Hindlimb muscle (tissue), 1 donor: ENCODE data around the gene RNASE1. TPM values are rescaled to one million over a fixed set of nuclear protein-coding genes. Genes with fewer than 3 reads are reported as not detected.
"Not testable (repeated sequence)": the region's sequence is repeated elsewhere in the genome, so short reads cannot be mapped to it uniquely, and the experiment has no call there.

Experiments used
- DNase-seq: peaks from one replicate; pipeline ENCODE4 v3.0.0-alpha.2; 2013
- polyA plus RNA-seq: library from polyadenylated mRNA; unstranded; fragments of 120-200 nt; gene quantifications from one replicate; pipeline ENCODE4 v1.2.1, GENCODE V29; 2013; ENCODE audit not compliant: insufficient read length

Gene RNASE1
- polyA plus RNA-seq, 1 donor: 192 TPM

- DNase-seq: no peak
These were observed 33.2 kb downstream of the RNASE1 start for GRCh38 chr14:20769421-20769820.

DNA sequence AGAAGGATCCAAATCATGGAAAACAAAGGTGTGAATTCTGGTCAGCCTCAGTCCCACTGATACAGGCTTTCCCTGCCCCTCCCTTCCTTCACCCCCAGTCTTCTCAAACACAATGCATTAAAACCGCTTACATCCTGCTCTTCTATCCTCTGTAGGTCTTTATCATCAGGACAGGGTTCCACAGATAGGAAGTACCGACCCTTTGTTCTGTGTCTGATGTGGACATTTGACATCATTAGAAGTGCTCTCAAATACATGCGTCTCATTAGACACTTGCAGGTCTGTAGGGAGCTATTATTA, 34.1 kb downstream of the RNASE1 start:
- no peak for DNase-seq

GRCh38 chr14:20760950-20761349, 41.7 kb downstream of the RNASE1 start:
- DNase-seq: no peak

DNA sequence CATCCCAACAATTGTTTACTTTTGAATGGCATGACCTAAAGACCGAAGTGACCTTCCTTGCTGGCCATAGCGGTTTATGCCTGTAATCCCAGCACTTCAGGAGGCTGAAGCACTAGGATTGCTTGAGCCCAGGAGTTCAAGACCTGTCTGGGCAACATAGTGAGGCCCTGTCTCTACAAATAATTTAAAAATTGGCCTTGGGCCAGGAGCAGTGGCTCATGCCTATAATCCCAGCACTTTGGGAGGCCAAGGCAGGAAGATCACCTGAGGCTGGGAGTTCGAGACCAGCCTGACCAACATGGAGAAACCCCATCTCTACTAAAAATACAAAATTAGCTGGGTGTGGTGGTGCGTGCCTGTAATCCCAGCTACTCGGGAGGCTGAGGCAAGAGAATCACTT, 43.2 kb downstream of the RNASE1 start:
- DNase-seq: not testable (repeated sequence)

- DNase-seq: no peak
These were observed 44.7 kb downstream of the RNASE1 start for GRCh38 chr14:20757965-20758364.

DNA sequence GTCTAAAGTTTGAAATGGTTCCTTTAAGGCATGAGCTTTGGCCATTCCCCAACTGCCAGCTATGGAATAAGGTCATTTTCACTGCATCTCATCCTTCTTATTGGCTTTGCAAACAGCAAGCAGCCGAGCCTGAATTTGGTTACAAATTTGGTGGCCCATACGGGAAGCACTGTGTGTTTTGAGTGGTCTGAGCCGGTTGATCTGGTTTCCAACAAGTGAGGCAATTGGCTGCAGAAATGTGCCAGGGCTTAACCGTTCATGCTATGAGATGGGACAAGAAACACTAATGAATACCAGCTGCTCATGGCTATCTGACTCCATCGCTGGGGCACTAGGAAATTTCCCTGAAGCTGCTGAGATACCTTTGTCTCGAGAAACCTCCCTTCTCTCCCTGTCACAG, 47.6 kb downstream of the RNASE1 start:
- no peak for DNase-seq

DNA sequence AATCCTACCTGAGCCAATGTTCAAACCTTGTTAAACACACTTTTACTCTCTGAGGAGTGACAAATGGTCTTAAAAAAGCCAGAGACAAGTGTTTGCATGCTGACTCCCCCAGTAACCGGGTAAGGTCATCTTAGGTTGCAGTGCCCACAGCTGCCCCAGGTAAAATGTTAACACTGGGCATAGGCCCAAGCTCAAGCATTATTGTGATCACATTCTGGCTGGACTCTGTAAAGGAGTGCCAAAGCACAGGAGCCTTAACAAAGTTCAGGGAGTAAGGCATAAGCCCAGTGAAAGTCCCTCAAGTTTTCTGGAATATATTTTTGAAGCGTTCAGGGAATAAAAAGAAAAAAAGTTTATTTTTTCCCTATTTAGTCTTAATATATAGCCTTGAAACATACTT, 48.3 kb downstream of the RNASE1 start:
- DNase-seq: no peak

- DNase-seq: no peak
These were observed 50.6 kb downstream of the RNASE1 start for GRCh38 chr14:20751963-20752562.

Other genes with a start within 250 kb of the RNASE1 start
- not detected for gene RNASE9, start 241.8 kb downstream of the RNASE1 start, polyA plus RNA-seq
- gene RNASE11, start 214.8 kb downstream of the RNASE1 start, polyA plus RNA-seq: not detected
- not detected for gene RNASE12, start 211.5 kb downstream of the RNASE1 start, polyA plus RNA-seq
- not detected for gene OR6S1, start 161.2 kb downstream of the RNASE1 start, polyA plus RNA-seq
- 4.5 TPM for gene RNASE4, start 118.3 kb downstream of the RNASE1 start, polyA plus RNA-seq
- 2.5 TPM for gene ANG, start 114.1 kb downstream of the RNASE1 start, polyA plus RNA-seq
- not detected for gene EDDM3A, start 57.0 kb downstream of the RNASE1 start, polyA plus RNA-seq
- not detected for gene EDDM3B, start 34.4 kb downstream of the RNASE1 start, polyA plus RNA-seq
- 8.2 TPM for gene RNASE6, start 21.6 kb downstream of the RNASE1 start, polyA plus RNA-seq
- gene RNASE3, start 88.5 kb upstream of the RNASE1 start, polyA plus RNA-seq: 0.27 TPM
- gene RNASE2, start 152.6 kb upstream of the RNASE1 start, polyA plus RNA-seq: 0.35 TPM
- gene METTL17, start 187.1 kb upstream of the RNASE1 start, polyA plus RNA-seq: 47.7 TPM
- gene SLC39A2, start 196.4 kb upstream of the RNASE1 start, polyA plus RNA-seq: not detected
- 184 TPM for gene NDRG2, start 222.2 kb upstream of the RNASE1 start, polyA plus RNA-seq
- gene TPPP2, start 227.4 kb upstream of the RNASE1 start, polyA plus RNA-seq: 0.72 TPM
- 0.21 TPM for gene RNASE13, start 232.0 kb upstream of the RNASE1 start, polyA plus RNA-seq
- gene RNASE7, start 239.5 kb upstream of the RNASE1 start, polyA plus RNA-seq: 0.14 TPM